Skeletal muscle satellite cell (primary cell): Measurements from ENCODE around the gene ZIM2.
A peak's percentile ranks its signal among the peaks of the same experiment; 100 is the strongest.
"Not testable (repeated sequence)": the region's sequence is repeated elsewhere in the genome, so short reads cannot be mapped to it uniquely, and the experiment has no call there.

ENCODE experiments used
- H3K27me3 ChIP-seq: 2 replicates; pipeline ENCODE4 v1.7.0; 2013; ENCODE audit warnings: low read length; ENCODE audit not compliant: control insufficient read depth, insufficient read depth
- H3K36me3 ChIP-seq: 2 replicates; pipeline ENCODE4 v1.7.0; 2013; ENCODE audit warnings: mild to moderate bottlenecking, control low read depth, low read length; ENCODE audit not compliant: insufficient read depth
- H3K4me1 ChIP-seq: 2 replicates; pipeline ENCODE4 v1.7.0; 2013; ENCODE audit warnings: low read length; ENCODE audit not compliant: control insufficient read depth, insufficient read depth
- H3K4me2 ChIP-seq: 2 replicates; pipeline ENCODE4 v1.7.0; 2013; ENCODE audit warnings: mild to moderate bottlenecking, low read length
- H3K4me3 ChIP-seq: 2 replicates; pipeline ENCODE4 v1.7.0; 2013; ENCODE audit warnings: low read length
- H3K9ac ChIP-seq: 2 replicates; pipeline ENCODE4 v1.7.0; 2013; ENCODE audit warnings: mild to moderate bottlenecking, low read depth, low read length, moderate library complexity
- H3K9me3 ChIP-seq: replicated peaks from 2 replicates; pipeline ENCODE4 v1.7.0; 2013; ENCODE audit warnings: mild to moderate bottlenecking, control low read depth, low read length

Gene ZIM2

DNA sequence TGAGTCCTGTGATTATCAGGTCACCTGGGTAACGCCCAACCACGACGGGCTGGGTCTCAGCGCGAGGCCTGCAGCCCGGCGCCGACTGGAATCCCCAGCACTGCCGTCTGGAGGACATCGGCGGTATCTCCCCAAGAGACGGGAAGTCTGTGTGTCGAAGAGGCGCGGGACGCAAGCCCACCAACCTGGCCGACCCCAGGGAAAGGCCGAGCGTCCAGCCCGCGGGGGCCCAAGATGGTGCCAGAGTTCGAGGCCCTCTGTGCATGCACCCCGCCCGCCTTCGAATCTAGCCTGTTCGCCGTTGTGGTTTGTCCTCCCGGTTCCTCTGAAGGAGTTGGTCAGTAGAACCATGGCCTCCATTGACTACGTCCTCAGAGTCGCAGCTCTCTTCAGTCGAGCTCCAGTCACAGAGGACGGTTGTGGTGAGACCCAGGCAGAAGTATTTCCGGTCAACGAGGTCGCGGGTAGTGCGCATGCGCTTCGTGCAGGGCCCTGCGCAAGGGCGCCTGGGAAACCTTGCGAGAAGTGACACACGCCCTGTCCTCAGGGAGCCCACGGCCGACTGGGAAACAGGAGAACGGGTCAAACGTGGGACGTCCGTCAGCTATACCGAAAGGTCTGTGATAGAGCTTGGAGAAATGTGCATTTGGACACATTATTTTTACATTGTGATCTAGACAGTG is 24.1 kb upstream of the ZIM2 start:
- H3K27me3 ChIP-seq = no peaks in the 10 kb centered on the region

DNA sequence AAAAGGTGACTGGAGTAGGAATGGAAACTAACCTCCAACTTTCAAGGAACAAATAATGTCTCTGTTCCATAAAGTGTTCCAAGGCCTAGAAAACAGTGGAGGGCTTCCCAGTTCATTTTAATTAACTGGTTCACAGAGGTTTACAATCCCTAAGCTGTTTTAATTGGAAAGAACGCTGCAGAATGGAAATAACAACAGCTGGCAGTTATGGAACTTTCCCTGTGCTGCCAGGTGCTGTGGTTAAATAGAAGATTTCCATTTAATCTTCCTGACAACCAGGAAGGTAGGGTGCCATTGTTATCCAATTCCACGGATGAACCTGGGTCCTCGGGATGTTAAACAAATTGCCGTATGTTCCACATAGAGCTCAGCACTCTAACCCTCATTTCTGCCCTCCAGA is 22.2 kb upstream of the ZIM2 start:
- H3K4me3 ChIP-seq = no peak overlapping the region
- no peaks in the 10 kb centered on the region for H3K4me1 ChIP-seq
- no peaks in the 10 kb centered on the region for H3K36me3 ChIP-seq
- no peak overlapping the region for H3K4me2 ChIP-seq
- H3K27me3 ChIP-seq = no peaks in the 10 kb centered on the region
- peaks cover 10% of the 10 kb centered on the region for H3K9me3 ChIP-seq
- H3K9ac ChIP-seq = no peak overlapping the region

More for the DNA sequence above, 24.1 kb upstream of the ZIM2 start:
- peaks cover 9% of the 10 kb centered on the region for H3K9me3 ChIP-seq
- H3K36me3 ChIP-seq = no peaks in the 10 kb centered on the region
- H3K4me2 ChIP-seq = no peak overlapping the region
- H3K4me1 ChIP-seq = no peaks in the 10 kb centered on the region
- H3K4me3 ChIP-seq = no peak overlapping the region
- no peak overlapping the region for H3K9ac ChIP-seq

DNA sequence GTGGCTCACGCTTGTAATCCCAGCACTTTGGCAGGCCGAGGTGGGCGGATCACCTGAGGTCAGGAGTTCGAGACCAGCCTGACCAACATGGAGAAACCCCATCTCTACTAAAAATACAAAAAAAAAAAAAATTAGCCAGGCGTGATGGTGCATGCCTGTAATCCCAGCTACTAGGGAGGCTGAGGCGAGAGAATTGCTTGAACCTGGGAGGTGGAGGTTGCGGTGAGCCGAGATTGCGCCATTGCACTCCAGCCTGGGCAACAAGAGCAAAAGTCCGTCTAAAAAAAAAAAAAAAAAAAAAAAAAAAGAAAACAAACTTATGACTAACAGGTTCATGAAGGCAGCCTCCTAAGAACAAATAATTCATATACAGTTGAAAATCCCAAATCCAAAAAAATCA is 19.9 kb upstream of the ZIM2 start:
- not testable (repeated sequence) for H3K4me1 ChIP-seq, H3K27me3 ChIP-seq, H3K9ac ChIP-seq, H3K9me3 ChIP-seq, H3K36me3 ChIP-seq, H3K4me2 ChIP-seq, H3K4me3 ChIP-seq

DNA sequence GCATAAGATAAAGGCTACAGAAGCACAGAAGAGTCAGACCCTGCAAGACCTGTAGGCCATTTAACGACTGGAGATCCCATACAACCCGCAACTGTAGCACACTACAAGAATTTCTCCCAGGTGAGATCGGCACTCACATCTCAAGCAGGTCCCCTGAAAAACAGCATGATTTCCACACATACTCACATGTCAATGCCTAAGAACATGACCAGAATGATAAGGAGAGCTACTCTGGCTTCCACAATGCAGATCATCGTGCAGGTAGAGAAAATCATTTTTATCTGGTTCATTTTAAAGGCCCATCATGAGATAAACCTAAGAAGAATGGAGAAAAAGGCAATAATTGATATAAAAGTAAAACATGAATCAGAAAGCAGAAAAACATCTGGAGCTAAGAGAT is 17.5 kb upstream of the ZIM2 start:
- no peaks in the 10 kb centered on the region for H3K4me1 ChIP-seq
- H3K4me2 ChIP-seq = no peak overlapping the region
- no peaks in the 10 kb centered on the region for H3K27me3 ChIP-seq
- H3K4me3 ChIP-seq = no peak overlapping the region
- peaks cover 7% of the 10 kb centered on the region for H3K9me3 ChIP-seq
- H3K9ac ChIP-seq = no peak overlapping the region
- H3K36me3 ChIP-seq = no peaks in the 10 kb centered on the region

DNA sequence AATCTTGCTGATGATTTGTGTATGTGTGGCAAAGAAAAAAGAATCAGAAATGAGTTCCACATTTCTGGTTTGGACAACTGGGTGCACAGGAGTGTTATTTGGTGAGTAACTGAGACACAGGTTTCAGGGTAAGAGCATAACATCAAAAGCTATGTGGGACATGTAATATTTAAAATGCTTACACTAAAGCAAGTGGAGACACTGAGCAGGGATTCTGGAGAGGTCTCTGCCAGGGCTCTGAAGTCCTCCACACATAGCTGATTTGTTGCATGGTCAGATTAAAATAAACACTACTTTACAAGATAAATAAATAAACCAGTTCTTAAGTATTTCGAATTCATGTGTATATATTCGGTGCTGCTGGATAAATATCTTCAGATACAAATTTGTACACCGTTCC is 16.3 kb upstream of the ZIM2 start:
- Histone ChIP-seq H3K36me3 (no peaks in the 10 kb centered on the region), H3K4me1 (no peaks in the 10 kb centered on the region), H3K27me3 (no peaks in the 10 kb centered on the region), H3K4me2 (no peak overlapping the region), H3K9ac (no peak overlapping the region), H3K9me3 (peaks cover 5% of the 10 kb centered on the region), H3K4me3 (no peak overlapping the region)

DNA sequence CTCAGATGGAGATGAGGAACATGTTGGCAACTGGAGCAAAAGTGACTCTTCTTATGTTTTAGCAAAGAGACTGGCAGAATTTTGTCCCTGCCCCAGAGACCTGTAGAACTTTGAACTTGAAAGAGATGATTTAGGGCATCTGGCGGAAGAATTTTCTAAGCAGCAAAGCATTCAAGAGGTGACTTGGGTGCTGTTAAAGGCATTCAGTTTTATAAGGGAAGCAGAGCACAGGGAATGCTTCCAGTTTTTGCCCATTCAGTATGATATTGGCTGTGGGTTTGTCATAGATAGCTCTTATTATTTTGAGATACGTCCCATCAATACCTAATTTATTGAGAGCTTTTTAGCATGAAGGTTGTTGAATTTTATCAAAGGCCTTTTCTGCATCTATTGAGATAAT is 11.8 kb upstream of the ZIM2 start:
- H3K4me3 ChIP-seq, H3K4me1 ChIP-seq, H3K36me3 ChIP-seq, H3K27me3 ChIP-seq, H3K4me2 ChIP-seq, H3K9ac ChIP-seq, H3K9me3 ChIP-seq: not testable (repeated sequence)

DNA sequence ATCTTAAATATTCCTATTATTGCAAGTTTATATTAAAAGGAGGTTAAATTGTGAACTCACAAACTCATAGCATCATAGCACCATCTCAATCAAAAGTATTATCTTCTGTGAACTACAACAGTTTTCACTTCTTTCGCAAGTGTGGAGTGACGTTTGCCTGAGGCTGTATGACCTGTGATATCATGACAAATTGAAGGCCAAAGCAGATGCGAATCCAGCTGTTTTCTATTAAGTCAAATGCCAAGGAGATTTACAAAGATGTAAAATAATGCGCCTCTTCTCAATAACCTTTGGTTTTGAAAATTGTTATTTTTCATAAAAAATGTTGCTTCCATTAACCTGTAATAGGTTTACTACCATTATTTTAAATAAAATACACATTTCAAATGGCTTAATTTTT is 7.6 kb upstream of the ZIM2 start:
- Histone ChIP-seq H3K4me1 (no peaks in the 10 kb centered on the region), H3K4me3 (no peak overlapping the region), H3K27me3 (no peaks in the 10 kb centered on the region), H3K4me2 (no peak overlapping the region), H3K9ac (no peak overlapping the region), H3K9me3 (no peaks in the 10 kb centered on the region), H3K36me3 (no peaks in the 10 kb centered on the region)

DNA sequence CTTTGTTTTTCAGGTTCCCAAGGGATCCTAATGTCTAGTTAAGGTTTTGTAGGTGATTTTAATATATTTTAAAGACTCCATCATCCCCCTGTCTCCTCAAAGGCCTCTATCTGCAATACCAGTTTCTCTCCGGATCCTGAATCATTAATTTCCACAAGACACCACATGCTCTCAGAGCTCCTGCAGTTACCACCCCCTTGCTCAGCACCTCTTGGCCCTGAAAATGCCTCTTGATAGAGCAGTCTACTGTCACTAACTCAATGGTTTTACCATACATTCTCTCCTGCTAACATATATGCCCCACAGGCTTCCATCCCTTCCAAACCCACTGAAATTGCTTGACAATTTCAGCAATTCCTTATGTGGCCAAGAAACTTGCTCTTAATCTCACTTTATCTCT is 1.9 kb upstream of the ZIM2 start:
- no peaks in the 10 kb centered on the region for H3K27me3 ChIP-seq
- no peak overlapping the region for H3K4me3 ChIP-seq

DNA sequence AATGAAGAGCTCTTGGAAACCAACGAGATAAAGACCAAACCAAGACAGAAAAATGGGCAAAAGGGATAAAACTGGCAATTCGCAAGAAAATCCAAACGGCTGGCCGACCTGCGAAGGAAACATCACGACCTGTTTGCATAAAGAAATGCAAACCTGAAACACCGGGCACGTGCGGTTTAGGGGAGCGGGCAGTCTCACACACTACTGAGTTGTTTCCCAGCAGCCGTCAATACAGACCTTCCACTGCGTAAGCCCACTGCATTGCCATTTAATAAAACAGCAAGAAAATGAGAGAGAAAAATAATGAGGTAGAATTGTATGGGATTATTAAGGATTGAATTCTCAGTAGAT is 642 bp upstream of the ZIM2 start:
- H3K27me3 ChIP-seq = no peaks in the 10 kb centered on the region
- no peak overlapping the region for H3K9ac ChIP-seq
- no peaks in the 10 kb centered on the region for H3K36me3 ChIP-seq
- peaks cover 16% of the 10 kb centered on the region for H3K9me3 ChIP-seq
- H3K4me3 ChIP-seq = no peak overlapping the region
- no peak overlapping the region for H3K4me2 ChIP-seq
- H3K4me1 ChIP-seq = no peaks in the 10 kb centered on the region

More for the DNA sequence above, 1.9 kb upstream of the ZIM2 start:
- Histone ChIP-seq H3K36me3 (no peaks in the 10 kb centered on the region), H3K4me2 (no peak overlapping the region), H3K9me3 (peaks cover 16% of the 10 kb centered on the region), H3K9ac (no peak overlapping the region), H3K4me1 (no peaks in the 10 kb centered on the region)

DNA sequence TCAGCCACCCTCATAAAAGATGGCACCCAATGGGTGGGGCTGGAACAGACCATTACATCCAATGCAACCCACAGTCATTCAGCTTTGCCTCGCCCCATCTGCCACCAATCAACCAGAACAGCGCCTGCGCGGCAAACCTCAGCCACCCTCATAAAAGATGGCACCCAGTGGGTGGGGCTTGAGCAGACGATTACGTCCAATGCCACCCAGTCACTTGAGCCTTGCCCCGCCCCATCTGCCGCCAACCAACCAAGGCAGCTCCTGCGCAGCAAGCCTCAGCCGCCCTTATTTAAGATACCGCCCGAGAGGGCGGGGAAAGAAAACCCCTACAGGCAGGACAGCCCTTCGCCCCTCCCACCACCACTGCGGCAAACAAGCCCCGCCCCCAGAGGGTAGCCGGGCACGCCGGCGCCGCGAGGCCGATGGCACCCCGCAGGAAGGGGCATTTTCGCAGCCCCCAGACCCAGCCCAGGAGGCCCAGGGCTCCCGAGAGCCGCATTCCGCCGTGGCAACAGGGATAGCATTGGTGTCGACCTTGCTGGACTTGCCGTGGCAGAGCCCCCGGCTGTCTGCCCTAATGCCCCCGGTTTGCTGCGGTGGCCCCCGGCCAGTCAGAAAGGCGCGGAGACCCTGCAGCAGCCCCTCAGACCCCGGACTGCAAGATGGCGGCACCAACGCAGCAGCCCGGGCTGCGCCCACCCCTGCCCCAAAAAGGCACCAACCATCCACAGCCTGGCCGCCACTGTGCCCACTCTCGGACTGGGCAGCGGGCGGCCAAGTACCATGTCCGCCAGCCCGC is 675 bp downstream of the ZIM2 start:
- Histone ChIP-seq H3K27me3 (no peaks in the 10 kb centered on the region), H3K9ac (no peak overlapping the region), H3K4me3 (no peak overlapping the region), H3K4me2 (peak overlapping the region; percentile 37), H3K4me1 (no peaks in the 10 kb centered on the region), H3K9me3 (peaks cover 16% of the 10 kb centered on the region), H3K36me3 (no peaks in the 10 kb centered on the region)

DNA sequence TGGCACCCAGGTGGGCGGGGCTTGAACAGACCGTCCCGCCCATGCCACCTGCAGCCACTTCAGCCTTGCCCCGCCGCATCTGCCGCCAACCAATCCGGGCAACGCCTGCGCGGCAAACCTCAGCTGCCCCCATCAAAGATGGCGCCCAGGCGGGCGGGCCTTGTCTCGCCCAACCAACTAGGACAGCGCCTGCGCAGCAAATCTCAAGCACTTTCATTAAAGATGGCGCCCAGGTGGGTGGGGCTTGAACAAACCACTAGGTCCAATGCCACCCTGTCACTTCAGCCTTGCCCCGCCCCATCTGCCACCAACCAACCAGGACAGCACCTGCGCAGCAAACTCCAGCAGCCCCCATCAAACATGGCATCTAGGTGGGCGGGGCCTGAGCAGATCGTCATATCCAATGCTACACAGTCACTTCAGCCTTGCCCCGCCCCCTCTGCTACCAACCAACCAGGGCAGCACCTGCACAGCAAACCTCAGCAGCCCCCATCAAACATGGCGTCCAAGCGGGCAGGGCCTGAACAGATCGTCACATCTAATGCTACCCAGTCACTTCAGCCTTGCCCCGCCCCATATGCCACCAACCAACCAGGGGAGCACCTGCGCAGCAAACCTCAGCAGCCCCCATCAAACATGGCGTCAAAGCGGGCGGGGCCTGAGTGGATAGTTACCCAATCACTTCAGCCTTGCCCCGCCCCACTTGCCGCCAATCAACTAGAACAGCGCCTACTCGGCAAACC is 1.4 kb downstream of the ZIM2 start:
- peak overlapping the region; percentile 61 for H3K4me3 ChIP-seq
- peaks cover 16% of the 10 kb centered on the region for H3K9me3 ChIP-seq

More for the DNA sequence above, 1.4 kb downstream of the ZIM2 start:
- Histone ChIP-seq H3K4me1 (no peaks in the 10 kb centered on the region), H3K36me3 (no peaks in the 10 kb centered on the region), H3K4me2 (peak overlapping the region; percentile 71), H3K9ac (no peak overlapping the region), H3K27me3 (no peaks in the 10 kb centered on the region)
